ENCODE measurements around the gene ACVR1.

- no peak for TF ChIP-seq ZNF121 (CRISPR knock-in tag; conservative IDR thresholded peaks at IDR 0.05)
- no peak for TF ChIP-seq FOXP1 (CRISPR knock-in tag; IDR thresholded peaks at IDR 0.05)
- TF ChIP-seq PRDM10 (IDR thresholded peaks at IDR 0.05; ENCODE audit: partially characterized antibody), result no peak
- TF ChIP-seq AFF4 (CRISPR knock-in tag; IDR thresholded peaks at IDR 0.05), result no peak
- TF ChIP-seq BRD4 (IDR thresholded peaks at IDR 0.05), result no peak
- no peak for TF ChIP-seq STAT5A (IDR thresholded peaks at IDR 0.05; ENCODE audit: borderline replicate concordance, low read length)
- TF ChIP-seq RCOR1 (IDR thresholded peaks at IDR 0.05; ENCODE audit: borderline replicate concordance in 1 of 2, low read depth in 2 of 2, low read length in 2 of 2), result no peak
- no peak for TF ChIP-seq CTCF (IDR thresholded peaks at IDR 0.05 in 2 of 3, conservative IDR thresholded peaks at IDR 0.05 in 1 of 3; ENCODE audit: insufficient read depth in 2 of 3, low read depth in 1 of 3, low read length in 3 of 3)
- TF ChIP-seq TCF7 (IDR thresholded peaks at IDR 0.05; ENCODE audit: borderline replicate concordance), result no peak
- TF ChIP-seq TCF3 (CRISPR knock-in tag; IDR thresholded peaks at IDR 0.05), result no peak
- no peak for TF ChIP-seq ZBED1 (IDR thresholded peaks at IDR 0.05)
Observed at GRCh38 chr2:157720504-157720903, 155.6 kb downstream of the ACVR1 start.

Measured in K562 (cell line).